Activated T-helper 1 cell treated with Interleukin-2 at 50 U/mL for 16 hours (primary cell): ENCODE data around the gene VPS13D.

ENCODE experiments used
- DNase-seq: peaks from one replicate; pipeline ENCODE4 v3.0.0-alpha.2; 2020; ENCODE audit warnings: low read depth

Gene VPS13D

GRCh38 chr1:12433323-12434053, 203.7 kb downstream of the VPS13D start:
- no peak for DNase-seq

DNA sequence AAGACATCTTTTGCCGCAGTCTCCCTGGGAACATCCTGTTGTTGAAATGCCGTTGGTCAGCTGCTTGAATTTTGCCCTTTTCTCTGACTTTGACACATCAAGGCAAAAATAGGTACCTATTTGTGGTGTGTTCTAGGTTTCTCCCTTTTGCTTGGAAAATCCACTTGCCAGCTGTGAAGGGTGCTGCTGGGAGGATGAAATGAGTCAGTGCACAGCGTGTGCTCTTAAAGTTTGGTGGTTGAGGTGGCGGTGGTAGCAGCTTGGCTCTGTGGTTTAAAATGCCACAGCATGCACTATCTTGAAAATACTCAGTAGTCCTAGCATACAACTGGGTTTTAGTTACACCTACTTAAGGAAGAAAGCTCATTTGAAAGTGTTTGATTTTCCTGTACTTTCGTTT, 204.3 kb downstream of the VPS13D start:
- DNase-seq, result peak; percentile 23

GRCh38 chr1:12434686-12435085, 204.9 kb downstream of the VPS13D start:
- DNase-seq, result no peak

DNA sequence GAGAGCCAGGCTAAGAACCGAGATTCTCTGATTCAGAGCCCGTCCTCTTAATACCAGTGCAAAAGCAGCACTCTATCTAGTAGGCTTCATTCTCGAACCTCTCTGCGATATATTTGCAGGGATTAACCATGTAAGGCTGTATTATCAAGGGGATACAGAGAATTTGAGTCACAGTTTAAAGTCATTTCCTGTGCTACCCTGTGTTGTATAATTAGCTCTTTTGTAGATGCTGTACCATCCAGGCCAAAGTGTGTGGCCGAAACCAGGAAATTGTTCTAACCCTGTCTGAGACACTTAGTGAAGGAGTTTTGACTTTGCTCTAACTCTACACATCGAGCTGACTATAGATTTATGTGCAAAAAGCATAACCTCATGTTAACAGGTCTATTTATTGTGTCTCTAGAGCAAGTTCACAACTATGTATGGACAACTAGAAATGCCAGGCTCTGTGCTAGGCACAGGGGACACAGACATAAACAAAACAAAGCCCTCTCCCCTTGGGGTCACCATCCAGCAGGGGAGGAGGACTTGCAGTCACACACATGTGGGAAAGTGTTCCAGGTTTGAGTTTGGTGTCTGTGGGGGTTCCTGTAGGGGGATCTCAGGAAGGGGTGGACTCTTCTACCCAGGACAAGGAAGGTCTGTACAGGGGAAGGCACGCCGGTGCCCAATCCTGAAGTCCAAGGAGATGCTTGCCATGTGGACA, 206.0 kb downstream of the VPS13D start:
- DNase-seq, result no peak

GRCh38 chr1:12436345-12436658, 206.5 kb downstream of the VPS13D start:
- DNase-seq, result no peak

DNA sequence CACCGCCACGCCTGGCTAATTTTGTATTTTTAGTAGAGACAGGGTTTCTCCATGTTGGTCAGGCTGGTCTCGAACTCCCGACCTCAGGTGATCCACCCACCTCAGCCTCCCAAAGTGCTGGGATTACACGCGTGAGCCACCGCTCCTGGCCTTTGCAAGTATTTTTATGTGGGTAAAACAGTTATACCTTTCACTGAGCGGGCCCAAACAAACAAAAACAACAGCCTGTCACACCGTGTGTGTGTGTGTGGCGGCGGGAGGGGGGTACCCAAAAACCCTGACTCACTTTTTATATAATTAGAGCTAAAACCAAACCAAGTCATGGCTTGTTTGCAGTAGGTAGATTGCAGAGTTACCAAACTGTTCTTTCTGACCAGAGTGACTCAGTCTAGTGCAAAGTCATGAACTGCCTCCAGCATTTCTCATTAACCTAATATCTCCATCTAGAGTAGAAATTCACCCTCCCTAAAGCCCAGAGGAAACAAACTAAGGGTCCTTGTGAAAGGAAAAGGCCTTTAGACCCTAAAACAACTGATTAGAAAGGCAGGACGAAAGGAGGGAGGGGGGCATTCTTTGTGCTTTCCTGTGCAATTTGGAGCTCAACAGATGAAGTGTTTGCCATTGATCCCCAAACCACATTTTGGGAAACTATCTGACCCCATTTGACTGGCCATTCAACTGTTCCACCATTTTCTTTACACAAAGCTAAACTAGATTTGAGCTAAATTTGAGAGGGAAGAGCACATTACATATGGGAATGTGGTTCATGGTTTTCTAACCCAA, 207.2 kb downstream of the VPS13D start:
- DNase-seq, result no peak

- no peak for DNase-seq
Observed at GRCh38 chr1:12437629-12438028, 207.8 kb downstream of the VPS13D start.

- DNase-seq, result peak; percentile 23
Observed at GRCh38 chr1:12438349-12438924, 208.6 kb downstream of the VPS13D start.

DNA sequence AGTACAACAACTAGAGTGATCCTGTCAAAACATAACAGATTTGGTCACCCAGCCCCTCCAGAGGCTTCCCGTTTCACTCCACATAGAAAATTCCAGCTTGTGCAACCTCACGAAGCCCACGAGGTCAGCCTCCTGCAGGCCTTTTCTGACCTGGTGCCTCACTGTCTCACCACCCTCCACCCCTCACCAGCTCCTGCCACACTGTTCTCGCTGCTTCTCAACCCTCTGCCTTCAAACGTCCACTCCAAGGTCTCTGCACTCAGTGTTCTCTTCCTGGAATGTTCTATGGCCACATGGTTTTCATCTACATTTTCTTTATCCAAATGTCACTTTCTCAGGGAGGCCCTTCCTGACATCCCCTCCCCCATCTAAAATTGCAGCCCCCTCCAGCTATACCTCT, 209.2 kb downstream of the VPS13D start:
- DNase-seq, result no peak

DNA sequence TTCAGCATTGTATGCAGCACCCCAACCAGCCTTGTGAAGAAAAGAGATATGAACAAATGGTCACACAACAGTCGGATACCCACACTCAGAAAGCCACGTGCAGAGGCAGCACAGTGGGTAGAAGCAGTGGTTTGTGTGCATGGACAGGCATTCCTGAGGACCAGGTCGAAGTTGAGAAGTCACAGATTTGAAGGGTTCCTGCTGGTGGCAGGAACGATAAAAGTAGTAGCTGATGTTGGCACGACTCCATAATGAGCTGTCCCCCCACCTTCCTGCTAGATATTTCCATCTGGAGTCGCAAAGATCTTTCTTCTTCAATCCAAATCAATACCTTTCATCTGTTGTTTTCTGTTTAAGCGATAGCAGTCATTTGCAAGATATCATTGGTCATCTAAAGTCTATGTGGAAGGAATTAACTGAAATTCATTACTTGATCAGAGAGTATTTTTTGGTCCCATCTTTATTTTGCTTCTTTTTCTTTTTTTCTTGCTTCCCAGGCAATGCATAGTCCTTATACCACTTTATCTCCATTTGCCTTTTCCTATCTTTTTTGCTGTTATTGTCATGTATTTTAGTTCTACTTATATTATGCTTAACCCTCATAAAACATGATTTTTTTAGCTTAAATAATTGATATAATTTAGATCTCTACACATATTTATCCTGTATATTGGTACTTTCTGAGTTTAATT, 211.7 kb downstream of the VPS13D start:
- DNase-seq, result no peak

- no peak for DNase-seq
Observed at GRCh38 chr1:12442217-12442616, 212.4 kb downstream of the VPS13D start.

- no peak for DNase-seq
Observed at GRCh38 chr1:12443151-12443550, 213.3 kb downstream of the VPS13D start.

DNA sequence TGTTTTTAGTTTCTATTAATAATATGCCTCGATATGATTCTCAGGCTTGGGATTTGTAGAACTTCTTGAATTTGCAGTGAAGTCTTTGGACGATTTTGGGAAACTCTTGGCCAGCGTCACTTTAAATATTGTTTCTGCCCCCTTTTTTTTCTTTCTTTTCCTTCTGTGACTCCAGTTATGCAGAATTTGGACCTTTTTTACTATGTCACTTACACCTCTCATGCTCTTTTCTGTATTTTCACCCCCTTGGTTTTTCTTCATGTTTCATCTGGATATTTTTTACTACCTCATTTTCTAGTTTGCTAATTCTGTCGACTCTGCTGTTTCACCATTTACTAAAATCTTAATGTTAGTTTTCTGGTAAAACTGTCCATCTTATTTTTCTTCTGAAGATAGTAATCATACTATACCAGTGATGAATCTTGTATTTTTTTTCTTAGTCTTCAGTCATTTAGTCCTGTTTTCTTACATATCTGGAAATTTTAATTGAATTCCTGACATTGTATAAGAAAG, 214.6 kb downstream of the VPS13D start:
- DNase-seq, result no peak

- no peak for DNase-seq
Observed at GRCh38 chr1:12445257-12445656, 215.4 kb downstream of the VPS13D start.

DNA sequence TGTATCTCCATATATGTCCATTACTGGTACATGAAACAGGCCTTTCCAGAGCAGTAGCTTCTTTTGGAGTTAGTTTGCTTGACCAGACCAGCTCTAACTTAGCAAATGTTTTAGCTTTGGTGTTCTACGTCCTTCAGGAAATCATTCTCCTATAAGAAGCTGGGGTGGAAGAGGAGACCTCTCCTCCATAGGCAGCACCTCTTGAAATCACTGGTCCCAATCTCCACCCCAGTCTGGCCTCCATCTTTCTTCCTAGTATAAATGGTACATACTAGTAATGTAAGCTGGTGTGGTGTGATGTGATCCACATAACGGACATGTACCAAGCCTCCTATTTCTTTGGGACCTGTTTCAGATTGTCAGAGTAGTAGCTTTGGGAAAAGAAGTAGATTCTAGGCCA, 216.8 kb downstream of the VPS13D start:
- no peak for DNase-seq

- DNase-seq, result no peak
Observed at GRCh38 chr1:12447307-12447706, 217.5 kb downstream of the VPS13D start.

DNA sequence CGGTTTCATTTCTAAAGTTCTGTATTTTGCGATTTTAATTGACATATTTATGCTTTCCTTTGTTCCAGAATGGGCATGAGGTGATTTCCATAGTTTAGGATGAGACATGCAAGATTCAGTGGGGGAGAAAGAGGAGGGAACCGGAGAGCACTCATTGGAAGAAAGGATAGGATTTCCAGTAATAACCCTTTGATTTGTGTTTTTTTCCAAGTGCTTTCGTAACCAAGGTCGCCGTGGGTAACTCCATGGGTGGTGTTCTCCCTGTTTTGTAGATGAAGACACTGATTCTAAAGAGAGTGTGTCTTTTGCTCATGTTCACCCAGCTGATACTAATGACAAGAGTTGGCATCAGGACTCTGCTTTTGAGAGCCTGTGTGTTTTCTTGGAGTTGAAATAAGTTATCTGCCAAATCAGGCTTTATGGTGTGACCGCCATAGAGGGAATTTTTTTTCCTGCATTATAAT, 218.1 kb downstream of the VPS13D start:
- no peak for DNase-seq

GRCh38 chr1:12448746-12449177, 218.9 kb downstream of the VPS13D start:
- no peak for DNase-seq

GRCh38 chr1:12450090-12450755, 220.4 kb downstream of the VPS13D start:
- no peak for DNase-seq

- DNase-seq, result no peak
Observed at GRCh38 chr1:12450756-12451559, 221.1 kb downstream of the VPS13D start.
